Spleen (tissue), 11 donors: ENCODE data around the gene MARK2. TPM values are rescaled to one million over a fixed set of nuclear protein-coding genes. Genes with fewer than 3 reads are reported as not detected.

ENCODE experiments used
- DNase-seq: peaks from one replicate; pipeline ENCODE4 v3.0.0-alpha.2; 2020
- H3K27ac ChIP-seq, 8 donors: fragments of 200-600 bp; sonication (generic) in 7 of 8; 1 replicate in 4 of 8; 2 replicates in 4 of 8; pipeline versions ENCODE4 v1.5.0 to v1.8.0; 2016 to 2021; ENCODE audit warnings: inconsistent platforms in 4 of 8, mild to moderate bottlenecking in 4 of 8, moderate library complexity in 1 of 8
- H3K27me3 ChIP-seq, 7 donors: fragments of 200-600 bp; sonication (generic) in 6 of 7; replicated peaks in 1 of 7; 1 replicate in 4 of 7; 2 replicates in 3 of 7; pipeline versions ENCODE4 v1.5.0 to v1.8.0; 2016 to 2021; ENCODE audit warnings: inconsistent platforms in 3 of 7, mild to moderate bottlenecking in 1 of 7
- H3K36me3 ChIP-seq, 6 donors: fragments of 200-600 bp; sonication (generic) in 5 of 6; 1 replicate in 4 of 6; 2 replicates in 2 of 6; pipeline versions ENCODE4 v1.5.0 to v1.8.0; 2016 to 2021; ENCODE audit warnings: inconsistent platforms in 2 of 6
- H3K4me1 ChIP-seq, 6 donors: fragments of 200-600 bp; sonication (generic) in 5 of 6; 1 replicate in 3 of 6; 2 replicates in 3 of 6; pipeline versions ENCODE4 v1.5.0 to v1.8.0; 2016 to 2021; ENCODE audit warnings: inconsistent platforms in 3 of 6
- H3K4me3 ChIP-seq, 8 donors: fragments of 200-600 bp; sonication (generic) in 7 of 8; 1 replicate in 4 of 8; 2 replicates in 4 of 8; pipeline versions ENCODE4 v1.5.0 to v1.8.0; 2016 to 2021; ENCODE audit warnings: inconsistent platforms in 4 of 8, mild to moderate bottlenecking in 4 of 8, moderate library complexity in 2 of 8
- H3K9me3 ChIP-seq, 8 donors: fragments of 200-600 bp; sonication (generic) in 7 of 8; 1 replicate in 4 of 8; 2 replicates in 4 of 8; pipeline versions ENCODE4 v1.5.0 to v1.8.0; 2016 to 2021; ENCODE audit warnings: inconsistent platforms in 4 of 8
- POLR2A ChIP-seq, 3 donors: fragments of 450-650 bp; IDR thresholded peaks; one replicate each; pipeline ENCODE4 v1.5.1; 2017; ENCODE audit warnings: antibody characterized with exemption in 3 of 3, mild to moderate bottlenecking in 1 of 3
- POLR2AphosphoS5 ChIP-seq, 3 donors: sonication (generic); formaldehyde crosslinking; IDR thresholded peaks; one replicate each; pipeline ENCODE4 v1.5.1; 2017; ENCODE audit warnings: antibody characterized with exemption in 3 of 3
- WGBS, 5 donors: extraction: QIAGEN DNeasy Blood & Tissue Kit in 3 of 5; methylation state at CpG; one replicate each; pipeline versions ENCODE4 v1.1.5 to v1.1.7; 2013 to 2018; 5-methylcytosine and 5-hydroxymethylcytosine counted together
- intact Hi-C: fragments of 100-400 bp; cut with DNase I; formaldehyde crosslinking; loops from one replicate; pipeline ENCODE4 v1.15.0; 2023; ENCODE audit warnings: low total_unique reads
- polyA plus RNA-seq, 3 donors: library from polyadenylated mRNA; stranded (reverse); fragments of 200-250 nt; gene quantifications; one replicate each; pipeline ENCODE4 v1.2.1, GENCODE V29; 2013
- total RNA-seq, 7 donors: library from RNA; depleted of rRNA in 3 of 7; stranded (reverse); fragments of >200 nt in 3 of 7; fragmentation: NEBNext Ultra II Directional in 4 of 7; extraction: Animal tissue kit (Norgen Biotek cat#: 25700) in 4 of 7; gene quantifications; one replicate each; pipeline versions ENCODE4 v1.1.0 to v1.2.1, GENCODE V29; 2016 to 2021
- TF ChIP-seq, protein P1 (sequence below), 11 experiments: fragments of 200-600 bp in 7 of 11; fragments of 450-650 bp in 4 of 11; sonication (generic) in 4 of 11; IDR thresholded peaks in 8 of 11; conservative IDR thresholded peaks in 3 of 11; 1 replicate in 7 of 11; 2 replicates in 4 of 11; pipeline versions ENCODE4 v1.4.0 to v1.8.0; 2016 to 2021; ENCODE audit warnings: antibody characterized with exemption in 11 of 11, inconsistent platforms in 4 of 11, mild to moderate bottlenecking in 1 of 11
- donor health status: healthy with polysubstance abuse.
- donor health status: DM: no; HTN: no; CAD: no; lungs with moderate emphysema.
- donor health status: DM: no; HTN: no; CAD: no.
- donor health status: Bipolar disorder and iron deficiency.
- donor health status: healthy.
- donor health status: DM: no; HTN: no; CAD: no.
- donor health status: DM: yes; HTN: yes; CAD: no.

MARK2 gene
- total and polyA plus RNA-seq, 10 donors: 6.9 to 67.3 (median 45.3) TPM

GRCh38 chr11:63873311-63873710 is 34.4 kb downstream of the MARK2 start:
- no peaks in the 10 kb centered on the region for H3K27me3 ChIP-seq
- H3K4me1 ChIP-seq: peaks cover 38 to 96% (median 76%) of the 10 kb centered on the region in 6 donors
- 63 to 73% (median 68%) methylated on average over 5 of the region's 5 CpGs for WGBS, 5 donors
- peak overlapping the region in 4 of 8 donors; percentile 62 to 83 (median 76) for H3K27ac ChIP-seq
- peaks cover 0 to 40% (median 4%) of the 10 kb centered on the region in 6 donors for H3K36me3 ChIP-seq
- intact Hi-C loops: no loop called here
- TF ChIP-seq POLR2A (IDR thresholded peaks at IDR 0.05) (no peak), POLR2AphosphoS5 (IDR thresholded peaks at IDR 0.05) (no peak)
- no peaks in the 10 kb centered on the region for H3K9me3 ChIP-seq
- DNase-seq: no peak
- no peak overlapping the region for H3K4me3 ChIP-seq

GRCh38 chr11:63874511-63874910 is 35.6 kb downstream of the MARK2 start:
- WGBS, 5 donors: 70 to 78% (median 76%) methylated on average over 6 of the region's 6 CpGs
- Histone ChIP-seq H3K4me1 (peaks cover 26 to 96% (median 71%) of the 10 kb centered on the region in 6 donors), H3K27me3 (no peaks in the 10 kb centered on the region), H3K27ac (peak overlapping the region in 4 of 8 donors; percentile 22 to 83 (median 54)), H3K36me3 (peaks cover 0 to 43% (median 8%) of the 10 kb centered on the region in 6 donors), H3K4me3 (no peak overlapping the region), H3K9me3 (no peaks in the 10 kb centered on the region)
- intact Hi-C loops: no loop called here
- no peak for TF ChIP-seq POLR2AphosphoS5 (IDR thresholded peaks at IDR 0.05)
- TF ChIP-seq, protein P1, sequence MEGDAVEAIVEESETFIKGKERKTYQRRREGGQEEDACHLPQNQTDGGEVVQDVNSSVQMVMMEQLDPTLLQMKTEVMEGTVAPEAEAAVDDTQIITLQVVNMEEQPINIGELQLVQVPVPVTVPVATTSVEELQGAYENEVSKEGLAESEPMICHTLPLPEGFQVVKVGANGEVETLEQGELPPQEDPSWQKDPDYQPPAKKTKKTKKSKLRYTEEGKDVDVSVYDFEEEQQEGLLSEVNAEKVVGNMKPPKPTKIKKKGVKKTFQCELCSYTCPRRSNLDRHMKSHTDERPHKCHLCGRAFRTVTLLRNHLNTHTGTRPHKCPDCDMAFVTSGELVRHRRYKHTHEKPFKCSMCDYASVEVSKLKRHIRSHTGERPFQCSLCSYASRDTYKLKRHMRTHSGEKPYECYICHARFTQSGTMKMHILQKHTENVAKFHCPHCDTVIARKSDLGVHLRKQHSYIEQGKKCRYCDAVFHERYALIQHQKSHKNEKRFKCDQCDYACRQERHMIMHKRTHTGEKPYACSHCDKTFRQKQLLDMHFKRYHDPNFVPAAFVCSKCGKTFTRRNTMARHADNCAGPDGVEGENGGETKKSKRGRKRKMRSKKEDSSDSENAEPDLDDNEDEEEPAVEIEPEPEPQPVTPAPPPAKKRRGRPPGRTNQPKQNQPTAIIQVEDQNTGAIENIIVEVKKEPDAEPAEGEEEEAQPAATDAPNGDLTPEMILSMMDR (IDR thresholded peaks at IDR 0.05 in 8 of 11, conservative IDR thresholded peaks at IDR 0.05 in 3 of 11): no peak
- no peak for TF ChIP-seq POLR2A (IDR thresholded peaks at IDR 0.05)
- DNase-seq: no peak

- Histone ChIP-seq H3K36me3 (peaks cover 0 to 45% (median 8%) of the 10 kb centered on the region in 6 donors), H3K4me1 (peaks cover 23 to 96% (median 71%) of the 10 kb centered on the region in 6 donors), H3K4me3 (no peak overlapping the region), H3K27me3 (no peaks in the 10 kb centered on the region), H3K27ac (no peak overlapping the region), H3K9me3 (no peaks in the 10 kb centered on the region)
- 88 to 93% (median 89%) methylated on average over 8 of the region's 8 CpGs for WGBS, 5 donors
- TF ChIP-seq POLR2AphosphoS5 (IDR thresholded peaks at IDR 0.05) (no peak), POLR2A (IDR thresholded peaks at IDR 0.05) (no peak)
- TF ChIP-seq, protein P1 (IDR thresholded peaks at IDR 0.05 in 8 of 11, conservative IDR thresholded peaks at IDR 0.05 in 3 of 11): no peak
- intact Hi-C loops: loop anchor here (5.0 kb wide), 1 partner anchor 33 kb away; no protein-coding TSS in a partner anchor
- no peak for DNase-seq
Measured at GRCh38 chr11:63875506-63876065, 36.7 kb downstream of the MARK2 start.

DNA sequence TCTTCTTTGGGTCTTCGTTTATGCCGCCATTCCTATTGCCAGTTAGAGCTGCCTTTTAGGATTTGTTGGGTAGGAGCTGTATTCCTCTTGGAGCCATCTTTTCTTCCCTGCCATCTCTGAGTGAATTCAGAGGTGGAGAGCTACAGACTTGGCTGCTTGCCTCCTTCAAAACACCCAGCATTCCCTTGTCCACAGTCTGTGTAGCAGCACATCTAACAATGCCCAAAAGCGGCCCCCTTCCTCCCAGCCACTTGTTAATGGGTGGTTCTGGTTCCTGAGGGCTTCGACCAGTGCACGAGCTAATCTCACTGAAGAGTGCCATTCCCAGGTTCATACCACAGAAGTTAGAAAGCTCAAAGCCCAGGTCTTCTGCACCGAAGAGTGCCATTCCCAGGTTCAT is 37.7 kb downstream of the MARK2 start:
- H3K9me3 ChIP-seq: no peaks in the 10 kb centered on the region
- peaks cover 0 to 45% (median 8%) of the 10 kb centered on the region in 6 donors for H3K36me3 ChIP-seq
- H3K27me3 ChIP-seq: no peaks in the 10 kb centered on the region
- no peak for TF ChIP-seq POLR2AphosphoS5 (IDR thresholded peaks at IDR 0.05)
- no peak for TF ChIP-seq POLR2A (IDR thresholded peaks at IDR 0.05)
- TF ChIP-seq, protein P1 (IDR thresholded peaks at IDR 0.05 in 8 of 11, conservative IDR thresholded peaks at IDR 0.05 in 3 of 11): no peak
- no peak overlapping the region for H3K4me3 ChIP-seq
- no peak overlapping the region for H3K27ac ChIP-seq
- intact Hi-C loops: loop anchor here (5.0 kb wide), 1 partner anchor 34 kb away; no protein-coding TSS in a partner anchor
- WGBS, 5 donors: 88 to 96% (median 93%) methylated on average over 6 of the region's 6 CpGs
- no peak for DNase-seq
- H3K4me1 ChIP-seq: peaks cover 18 to 96% (median 71%) of the 10 kb centered on the region in 6 donors
